Measurements from ENCODE around the gene TNFAIP8L1.

The TNFAIP8L1 gene

DNA sequence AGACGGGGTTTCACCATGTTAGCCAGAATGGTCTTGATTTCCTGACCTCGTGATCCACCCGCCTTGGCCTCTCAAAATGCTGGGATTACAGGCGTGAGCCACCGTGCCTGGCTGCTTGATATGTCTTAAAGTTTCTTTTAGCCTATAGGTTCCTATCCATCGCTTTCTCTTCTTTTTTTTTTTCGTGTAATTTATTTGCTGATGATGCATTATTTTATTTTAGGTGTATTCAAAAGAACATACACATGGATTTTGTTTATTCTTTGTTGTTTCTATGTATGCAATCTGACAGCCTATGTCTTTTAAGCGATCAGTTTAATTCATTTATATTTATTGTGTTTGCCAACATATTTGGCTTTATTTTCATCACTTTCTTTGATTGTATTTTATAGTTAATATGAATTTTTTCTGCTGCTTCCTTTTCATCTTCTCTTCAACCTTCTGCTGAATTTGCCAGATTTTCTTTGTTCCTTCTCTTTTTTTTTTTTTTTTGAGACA is 26.0 kb upstream of the TNFAIP8L1 start:
- no peak for DNase-seq

GRCh38 chr19:4618019-4618418 is 21.3 kb upstream of the TNFAIP8L1 start:
- no peak for DNase-seq

GRCh38 chr19:4619668-4620294 is 19.5 kb upstream of the TNFAIP8L1 start:
- DNase-seq: no peak

DNA sequence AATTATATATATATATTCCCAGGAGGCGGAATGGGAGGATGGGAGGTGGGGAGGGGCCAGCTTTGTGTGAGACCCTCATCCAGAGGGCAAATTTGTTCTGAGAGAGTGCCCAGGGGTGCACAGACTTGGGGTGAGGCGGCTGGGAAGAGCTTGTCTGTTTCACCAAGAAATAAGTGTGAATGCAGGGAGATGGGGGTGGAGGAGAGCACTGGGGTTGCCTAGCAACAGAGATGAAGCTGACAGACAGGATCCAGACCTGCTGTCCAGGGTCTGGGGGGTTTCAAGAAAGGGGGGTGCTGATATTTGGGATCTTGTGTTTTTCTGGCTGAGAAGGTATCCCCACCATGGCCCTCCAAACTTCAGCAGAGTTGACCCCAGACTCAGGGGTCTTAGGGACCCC is 18.6 kb upstream of the TNFAIP8L1 start:
- DNase-seq: no peak

- DNase-seq: no peak
Measured at GRCh38 chr19:4622695-4623421, 16.5 kb upstream of the TNFAIP8L1 start.

- no peak for DNase-seq
Measured at GRCh38 chr19:4624301-4624700, 15.0 kb upstream of the TNFAIP8L1 start.

- DNase-seq: no peak
Measured at GRCh38 chr19:4624733-4625362, 14.5 kb upstream of the TNFAIP8L1 start.

DNA sequence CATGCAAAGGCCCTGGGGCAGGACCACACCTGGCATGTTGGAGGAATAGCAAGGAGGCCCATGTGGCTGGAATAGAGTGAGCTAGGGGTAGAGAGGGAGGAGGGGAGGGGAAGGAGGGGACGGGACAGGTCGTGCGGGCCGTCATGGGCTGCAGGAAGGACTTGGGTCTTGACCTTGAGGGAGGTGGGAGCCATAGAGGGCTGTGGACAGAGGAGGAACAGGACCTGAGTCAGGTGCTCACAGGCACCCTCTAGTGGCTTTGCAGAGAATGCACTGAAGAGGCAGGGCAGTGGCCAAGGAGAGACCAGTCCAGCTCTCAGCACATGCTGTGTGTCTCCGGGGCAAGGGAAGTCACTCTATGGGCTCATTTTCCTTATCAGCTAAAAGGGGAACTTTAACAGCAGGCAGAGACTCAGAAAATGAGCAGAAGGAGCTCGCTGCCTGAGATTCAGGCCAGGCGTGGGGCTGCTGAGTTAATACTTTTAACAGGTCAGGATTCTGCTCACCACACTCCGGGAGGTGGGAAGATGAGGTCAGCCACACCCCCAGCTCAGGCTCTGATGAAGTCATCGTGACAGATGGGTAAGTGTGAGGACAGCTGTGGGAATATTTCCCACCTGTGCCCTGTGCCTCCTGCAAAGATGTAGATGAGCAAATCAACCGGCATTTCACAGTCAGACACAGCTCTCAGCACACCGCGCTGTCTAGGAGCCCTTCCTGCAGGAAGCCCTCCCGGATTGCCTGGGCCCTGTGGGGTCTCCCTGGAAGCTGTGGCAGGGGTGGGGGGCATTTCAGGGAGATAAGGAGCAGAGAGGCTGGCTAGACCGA is 6.0 kb upstream of the TNFAIP8L1 start:
- peak; percentile 44 for DNase-seq

GRCh38 chr19:4635754-4636116 is 3.6 kb upstream of the TNFAIP8L1 start:
- no peak for DNase-seq

GRCh38 chr19:4636151-4636717 is 3.1 kb upstream of the TNFAIP8L1 start:
- DNase-seq: peak; percentile 48

DNA sequence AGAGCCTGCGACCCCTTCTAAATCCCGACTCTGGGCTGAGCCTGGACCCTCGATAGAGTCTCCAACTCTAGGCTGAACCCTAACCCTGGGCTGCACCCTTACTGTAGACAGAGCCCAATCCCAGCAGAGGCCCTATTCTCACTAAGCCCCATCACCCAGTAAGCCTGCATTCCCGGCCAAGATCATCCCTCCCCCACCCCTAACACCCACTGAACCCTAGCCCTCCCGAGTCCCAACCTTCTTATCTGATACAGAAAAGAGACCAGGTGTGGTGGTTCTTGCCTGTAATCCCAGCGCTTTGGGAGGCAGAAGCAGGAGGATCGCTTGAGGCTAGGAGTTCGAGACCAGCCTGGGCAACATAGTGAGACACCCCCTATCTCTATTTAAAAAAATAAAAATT is 2.6 kb upstream of the TNFAIP8L1 start:
- DNase-seq: no peak

DNA sequence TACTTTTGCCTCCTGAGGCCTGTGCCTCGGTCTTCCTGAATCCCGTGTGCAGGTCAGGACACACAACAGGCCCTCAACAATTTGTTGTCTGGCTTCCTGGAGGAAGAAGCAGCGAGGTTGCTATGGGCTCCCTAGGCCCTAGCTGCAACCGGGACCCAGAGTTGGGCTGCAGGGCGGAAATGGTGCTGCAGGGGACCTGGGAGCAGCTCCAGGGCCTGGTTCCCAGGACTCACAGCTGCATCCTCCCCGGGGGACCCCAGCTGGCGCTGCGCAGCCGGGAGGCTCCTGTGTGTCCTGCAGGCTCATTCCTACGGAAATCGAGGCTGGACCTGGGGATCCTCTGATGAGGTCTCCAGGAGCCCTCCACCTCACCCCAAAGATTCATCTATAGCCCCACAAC is 999 bp upstream of the TNFAIP8L1 start:
- no peak for DNase-seq

GRCh38 chr19:4639531-4640246 is 373 bp downstream of the TNFAIP8L1 start:
- no peak for DNase-seq

DNA sequence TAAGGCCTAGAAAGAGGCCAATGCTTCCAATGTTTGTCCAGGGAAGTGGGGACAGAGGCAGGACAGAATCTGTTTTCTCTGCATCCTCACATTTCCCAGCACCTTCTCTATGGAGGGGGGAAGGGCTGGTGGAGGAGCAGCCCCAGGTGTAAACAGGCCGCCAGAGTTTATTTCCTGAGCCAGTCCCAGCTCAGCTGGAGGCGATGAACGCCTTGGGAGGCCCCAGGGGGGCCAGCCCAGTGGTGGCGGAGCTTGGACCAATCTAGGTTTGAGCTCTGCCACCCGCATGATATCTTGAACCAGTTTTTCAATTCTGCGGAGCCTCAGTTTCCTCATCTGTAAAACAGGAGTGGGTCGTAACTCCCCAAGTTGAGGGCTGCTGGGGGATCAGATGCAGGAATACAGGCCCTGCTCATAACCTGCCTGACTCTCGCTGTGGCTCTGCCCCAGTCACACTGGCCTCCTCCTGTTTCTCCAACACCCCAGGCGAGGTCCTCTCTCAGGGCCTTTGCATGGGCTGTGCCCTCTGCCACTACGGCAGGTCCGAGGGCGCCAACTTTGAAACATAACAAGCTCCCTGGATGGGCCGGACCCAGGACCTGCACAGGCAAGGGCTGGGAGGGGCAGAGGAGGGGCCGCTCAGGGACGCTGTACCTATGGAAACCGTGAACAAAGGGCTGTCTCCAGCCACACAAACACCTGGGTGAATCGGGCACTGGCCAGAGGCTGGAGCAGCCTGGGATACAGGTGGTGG is 1.1 kb downstream of the TNFAIP8L1 start:
- DNase-seq: no peak

- no peak for DNase-seq
Measured at GRCh38 chr19:4641132-4641531, 1.8 kb downstream of the TNFAIP8L1 start.

- no peak for DNase-seq
Measured at GRCh38 chr19:4642625-4643024, 3.3 kb downstream of the TNFAIP8L1 start.

DNA sequence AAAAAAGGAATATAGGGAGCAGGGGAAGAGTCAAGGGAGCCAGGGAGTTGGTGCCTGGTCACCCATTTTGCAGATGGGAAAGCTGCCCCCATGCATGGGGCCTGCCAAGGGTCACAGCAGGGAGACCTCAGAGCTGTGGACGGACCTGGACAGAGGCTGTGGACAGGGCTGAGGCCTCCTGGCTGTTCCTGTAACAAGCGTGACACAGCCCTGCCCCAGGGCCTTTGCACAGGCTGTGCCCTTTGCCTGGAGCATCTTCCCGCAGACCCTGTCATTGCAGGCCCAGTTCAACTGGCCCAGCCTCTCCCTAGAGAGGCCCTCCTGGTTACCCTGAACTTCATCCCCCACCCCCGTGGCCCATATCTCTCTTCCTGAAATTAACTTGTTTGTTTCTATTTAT is 6.4 kb downstream of the TNFAIP8L1 start:
- DNase-seq: no peak

GRCh38 chr19:4647676-4648644 is 8.6 kb downstream of the TNFAIP8L1 start:
- DNase-seq: no peak

DNA sequence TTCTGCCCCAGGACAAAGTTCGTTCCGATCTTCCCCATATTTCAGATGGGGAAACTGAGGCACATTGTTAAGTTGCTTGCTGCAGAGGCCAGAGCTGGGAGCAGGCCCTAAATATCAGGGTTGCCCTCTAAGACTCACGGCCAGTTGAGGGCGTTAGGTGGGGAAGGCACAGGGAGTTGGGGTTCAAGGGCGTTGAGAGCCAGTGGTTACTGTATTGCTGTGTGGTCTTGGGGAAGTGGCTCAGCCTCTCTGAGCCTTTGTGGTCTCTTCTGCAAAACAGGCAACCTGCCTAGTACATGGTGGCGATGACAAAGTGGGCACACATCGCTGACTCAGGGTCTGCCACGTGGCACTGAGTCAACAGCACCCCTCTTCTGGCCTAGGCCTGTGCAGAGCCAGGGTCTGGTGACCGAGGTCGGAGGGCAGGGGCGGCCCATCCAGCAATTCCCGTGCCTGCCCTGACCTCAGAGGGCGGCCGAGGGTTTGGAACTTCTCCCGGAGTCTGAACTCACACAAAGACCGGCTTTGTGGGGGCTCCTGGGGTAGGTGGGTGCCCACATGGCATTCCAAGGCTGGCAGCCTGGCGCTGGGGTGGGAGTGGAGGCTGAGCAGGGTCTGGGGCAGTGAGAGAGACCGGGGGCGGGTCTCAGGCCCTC is 10.2 kb downstream of the TNFAIP8L1 start:
- no peak for DNase-seq

GRCh38 chr19:4650159-4650558 is 10.8 kb downstream of the TNFAIP8L1 start:
- DNase-seq: no peak
